ENCODE measurements around the gene ALG10.
"Not testable (repeated sequence)": the region's sequence is repeated elsewhere in the genome, so short reads cannot be mapped to it uniquely, and the experiment has no call there.

ALG10 gene, protein sequence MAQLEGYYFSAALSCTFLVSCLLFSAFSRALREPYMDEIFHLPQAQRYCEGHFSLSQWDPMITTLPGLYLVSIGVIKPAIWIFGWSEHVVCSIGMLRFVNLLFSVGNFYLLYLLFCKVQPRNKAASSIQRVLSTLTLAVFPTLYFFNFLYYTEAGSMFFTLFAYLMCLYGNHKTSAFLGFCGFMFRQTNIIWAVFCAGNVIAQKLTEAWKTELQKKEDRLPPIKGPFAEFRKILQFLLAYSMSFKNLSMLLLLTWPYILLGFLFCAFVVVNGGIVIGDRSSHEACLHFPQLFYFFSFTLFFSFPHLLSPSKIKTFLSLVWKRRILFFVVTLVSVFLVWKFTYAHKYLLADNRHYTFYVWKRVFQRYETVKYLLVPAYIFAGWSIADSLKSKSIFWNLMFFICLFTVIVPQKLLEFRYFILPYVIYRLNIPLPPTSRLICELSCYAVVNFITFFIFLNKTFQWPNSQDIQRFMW

DNA sequence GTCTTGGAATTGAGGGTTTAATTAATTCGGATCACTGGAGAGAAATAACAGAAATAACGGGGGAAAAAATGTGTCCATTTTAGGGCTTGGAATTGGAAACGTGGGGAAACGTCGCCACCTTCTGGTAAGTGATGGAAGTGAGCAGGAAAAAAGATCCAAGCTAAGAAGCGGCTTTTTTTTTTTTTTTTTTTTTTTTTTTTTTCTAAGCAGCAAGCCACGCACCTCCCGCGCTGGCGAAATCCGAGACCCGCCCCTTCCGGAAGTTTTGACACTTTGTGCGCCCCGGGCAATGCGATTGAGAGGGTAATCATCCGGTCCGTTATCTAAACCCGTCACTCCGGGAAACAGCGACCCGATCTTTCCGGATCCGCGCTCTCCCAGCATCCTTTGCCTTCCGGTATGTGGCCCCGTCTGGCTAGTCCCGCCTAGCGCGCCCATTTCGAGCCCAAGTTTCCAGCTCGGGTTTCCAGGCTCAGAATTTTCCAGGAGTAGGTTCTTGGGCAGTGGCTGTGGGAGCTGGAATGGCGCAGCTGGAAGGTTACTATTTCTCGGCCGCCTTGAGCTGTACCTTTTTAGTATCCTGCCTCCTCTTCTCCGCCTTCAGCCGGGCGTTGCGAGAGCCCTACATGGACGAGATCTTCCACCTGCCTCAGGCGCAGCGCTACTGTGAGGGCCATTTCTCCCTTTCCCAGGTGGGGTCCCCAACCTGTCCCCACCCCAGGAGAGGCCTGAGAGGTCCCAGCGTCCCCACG is at the start of gene ALG10:
Gene ALG10 (plus strand): TSS at position 418 of the 752 bp plus-strand sequence. CDS start 104 bp downstream, at position 522.
- peak; percentile 93 for DNase-seq (ENCODE audit: low read depth)

DNA sequence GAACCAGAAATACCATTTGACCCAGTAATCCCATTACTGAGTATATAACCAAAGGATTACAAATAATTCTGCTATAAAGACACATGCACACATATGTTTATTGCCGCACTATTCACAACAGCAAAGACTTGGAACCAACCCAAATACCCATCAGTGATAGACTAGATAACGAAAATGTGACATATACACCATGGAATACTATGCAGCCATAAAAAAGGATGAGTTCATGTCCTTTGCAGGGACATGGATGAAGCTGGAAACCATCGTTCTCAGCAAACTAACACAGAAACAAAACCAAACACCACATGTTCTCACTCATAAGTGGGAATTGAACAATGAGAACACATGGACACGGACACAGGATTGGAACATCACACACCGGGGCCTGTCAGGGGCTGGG is 49.4 kb upstream of the ALG10 start:
- not testable (repeated sequence) for DNase-seq (ENCODE audit: low read depth)

DNA sequence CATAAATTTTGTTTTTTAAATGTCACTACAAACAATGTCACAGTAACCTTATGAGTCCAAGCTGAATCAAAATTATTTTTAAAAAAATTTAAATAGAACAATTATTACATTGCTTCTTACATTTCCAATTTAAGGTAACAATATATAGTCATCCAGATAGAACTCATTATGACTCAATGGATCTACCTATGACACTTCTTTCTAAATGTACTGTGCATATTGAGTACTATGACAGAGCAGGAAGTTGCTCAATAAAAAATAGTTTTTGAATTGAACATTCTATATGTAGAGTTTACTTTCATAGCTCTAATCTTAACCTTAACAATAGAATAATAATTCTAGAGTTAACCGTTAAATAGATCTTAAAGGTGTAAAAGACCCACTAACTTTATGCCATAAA is 44.4 kb upstream of the ALG10 start:
- DNase-seq (ENCODE audit: low read depth), result no peak

DNA sequence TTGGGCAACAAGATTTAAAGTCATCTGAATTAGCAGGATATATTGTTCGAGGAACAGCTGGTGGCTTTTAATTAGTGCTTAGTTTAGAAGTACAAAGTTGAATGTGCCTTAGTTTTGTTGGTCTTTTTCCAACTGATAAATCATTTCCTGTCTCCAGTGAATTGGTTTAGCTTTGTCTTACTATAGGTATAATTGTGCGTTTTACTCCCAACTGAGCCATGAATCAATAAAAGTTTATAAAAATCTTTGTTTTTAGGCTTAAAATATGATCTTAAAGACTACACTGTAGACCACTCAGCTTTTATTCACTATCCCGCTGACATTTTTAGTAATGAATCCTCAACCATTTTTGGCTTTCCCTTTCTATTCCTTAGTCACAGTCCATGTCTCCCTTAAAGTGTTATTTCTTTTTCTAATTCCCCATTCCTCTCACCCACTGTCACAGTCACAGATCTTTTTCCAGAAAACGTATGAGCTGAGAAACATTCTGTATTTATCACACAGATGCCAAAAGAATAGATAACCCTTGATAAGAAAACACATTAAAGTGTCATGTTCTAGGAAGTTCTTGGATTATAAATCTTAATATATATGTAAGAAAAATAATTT is 34.0 kb upstream of the ALG10 start:
- no peak for DNase-seq (ENCODE audit: low read depth)

DNA sequence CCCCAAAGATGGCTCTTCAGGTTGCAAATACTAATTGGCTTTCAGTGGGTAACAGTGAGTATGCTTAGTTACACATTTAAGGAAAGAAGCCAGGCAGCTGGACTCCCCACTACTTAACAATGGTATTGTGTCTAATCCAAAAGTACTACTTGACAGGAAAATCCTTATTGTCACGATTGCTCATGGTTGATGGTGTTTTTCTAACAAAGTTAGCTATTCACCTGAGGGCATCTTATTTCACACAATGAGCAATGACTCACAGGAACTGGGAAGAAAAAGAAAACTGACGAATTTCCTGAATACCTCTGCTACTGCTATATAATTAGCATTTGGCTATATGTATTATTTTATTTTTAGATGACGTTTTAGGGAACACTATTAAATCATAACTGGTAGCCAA is 33.4 kb upstream of the ALG10 start:
- DNase-seq (ENCODE audit: low read depth), result no peak

DNA sequence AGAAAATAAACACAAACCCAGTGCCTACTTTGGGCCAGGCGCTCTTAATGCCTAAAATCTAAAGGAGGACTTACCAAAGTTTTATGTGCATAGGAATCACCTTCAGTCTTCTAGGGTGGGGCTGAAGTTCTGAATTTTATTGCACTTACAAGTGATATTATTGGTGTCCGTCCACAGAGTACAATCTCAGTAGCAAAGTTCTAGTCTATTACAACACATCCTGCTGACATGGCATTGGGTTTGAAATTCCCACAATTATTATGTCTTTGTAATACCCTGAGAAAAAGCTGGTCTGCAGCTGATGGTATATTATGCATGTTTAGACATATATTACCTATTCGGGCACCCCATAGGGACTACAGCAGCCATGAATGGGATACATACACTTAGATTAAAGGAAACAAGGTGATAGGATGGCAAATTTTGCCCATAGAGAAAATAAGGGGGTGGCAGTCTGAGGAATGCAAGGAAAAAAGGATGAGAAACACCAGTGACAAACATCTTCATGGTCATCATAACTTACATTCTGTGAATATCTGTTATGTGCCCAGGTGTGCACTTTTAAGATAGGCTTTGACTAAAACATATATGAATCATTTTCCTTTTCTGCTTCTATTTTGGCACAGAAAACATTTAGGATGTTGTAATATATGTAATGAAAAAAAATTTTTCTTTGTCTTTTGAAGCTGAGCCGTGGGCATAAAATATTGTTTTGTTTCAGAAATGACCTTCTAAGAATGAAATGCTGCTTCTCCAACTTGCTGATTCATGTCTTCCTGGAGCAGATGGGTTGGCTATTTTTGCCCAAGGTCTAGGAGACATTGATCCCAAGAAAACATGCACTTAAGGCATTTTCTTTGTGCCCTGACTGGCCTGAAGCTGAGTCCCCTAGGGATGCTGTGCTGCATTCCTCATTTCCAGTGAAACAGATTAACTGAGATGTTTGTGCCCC is 27.2 kb upstream of the ALG10 start:
- no peak for DNase-seq (ENCODE audit: low read depth)

DNA sequence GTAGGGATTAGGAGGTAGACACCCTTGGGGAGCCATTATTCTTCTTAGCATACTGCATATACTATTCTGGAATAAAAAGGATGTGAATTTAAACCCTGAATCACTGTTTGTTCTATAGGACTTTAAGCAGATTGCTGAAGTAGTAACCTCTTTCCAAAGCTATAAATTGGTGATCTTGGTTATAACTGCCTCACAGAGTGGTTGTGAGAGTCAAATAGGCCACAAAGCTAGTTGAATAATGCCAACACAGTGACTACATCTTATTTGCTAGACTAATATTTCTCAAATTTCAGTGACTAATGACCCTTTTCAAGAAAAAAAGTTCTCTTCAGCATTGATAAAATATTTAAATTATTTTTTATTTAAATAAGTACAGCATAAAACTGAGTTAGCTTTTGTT is 13.5 kb upstream of the ALG10 start:
- not testable (repeated sequence) for DNase-seq (ENCODE audit: low read depth)

DNA sequence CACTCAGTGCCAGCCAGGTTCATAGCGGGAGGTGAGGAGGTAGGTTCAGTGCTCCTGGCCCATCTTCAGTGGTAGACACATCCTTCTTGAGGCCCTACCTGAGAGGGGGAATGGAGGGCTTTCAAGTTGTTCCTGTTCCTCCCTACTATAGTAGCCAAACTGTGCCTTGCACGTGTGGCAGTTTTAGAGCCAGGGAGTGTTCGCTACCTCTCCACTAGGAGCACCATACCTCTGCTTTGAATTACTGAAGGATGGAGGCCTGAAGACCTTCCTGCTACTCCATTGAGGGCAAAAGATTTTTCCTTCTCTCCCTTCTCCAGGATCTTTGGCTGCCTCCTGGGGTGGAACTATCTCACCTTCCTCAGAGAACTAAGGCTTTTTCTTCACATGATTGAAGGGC is 5.9 kb upstream of the ALG10 start:
- DNase-seq (ENCODE audit: low read depth), result no peak

DNA sequence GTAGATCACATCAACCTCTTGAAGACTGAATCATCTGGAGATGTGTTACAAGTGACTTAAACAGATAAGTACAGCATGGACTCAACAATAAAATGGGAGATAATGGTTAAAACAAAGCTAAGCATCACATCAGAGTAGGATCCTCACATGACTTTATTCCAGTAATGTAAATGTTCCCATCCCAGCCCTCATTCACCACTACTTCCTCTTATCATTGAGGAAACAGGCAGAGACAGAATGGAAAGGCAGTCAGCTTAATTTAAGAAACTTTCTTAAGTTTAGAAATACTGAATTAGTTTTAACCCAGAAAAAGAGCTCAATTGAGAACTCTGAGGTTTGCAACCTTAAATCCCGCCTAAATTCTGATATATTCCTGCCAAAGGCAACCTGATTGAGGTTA is 1.2 kb upstream of the ALG10 start:
- no peak for DNase-seq (ENCODE audit: low read depth)

DNA sequence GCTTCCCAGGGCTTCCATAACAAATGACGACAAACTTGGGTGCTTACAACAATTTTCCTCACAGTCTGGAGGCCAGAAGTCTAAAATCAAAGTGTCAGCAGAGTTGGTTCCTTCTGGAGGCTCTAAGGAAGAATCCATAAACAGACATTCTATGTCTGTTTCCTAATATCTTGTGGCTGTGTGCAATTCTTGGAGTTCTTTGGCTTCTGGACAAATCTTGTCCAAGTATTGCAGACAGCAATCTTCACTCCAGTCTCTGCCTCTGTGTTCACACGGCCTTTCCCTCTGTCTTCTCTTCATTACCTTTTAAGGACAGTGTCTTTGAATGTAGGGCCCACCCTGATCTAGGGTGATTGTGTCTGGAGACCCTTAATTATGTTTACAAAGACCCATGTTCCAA is 5.4 kb downstream of the ALG10 start:
- not testable (repeated sequence) for DNase-seq (ENCODE audit: low read depth)

DNA sequence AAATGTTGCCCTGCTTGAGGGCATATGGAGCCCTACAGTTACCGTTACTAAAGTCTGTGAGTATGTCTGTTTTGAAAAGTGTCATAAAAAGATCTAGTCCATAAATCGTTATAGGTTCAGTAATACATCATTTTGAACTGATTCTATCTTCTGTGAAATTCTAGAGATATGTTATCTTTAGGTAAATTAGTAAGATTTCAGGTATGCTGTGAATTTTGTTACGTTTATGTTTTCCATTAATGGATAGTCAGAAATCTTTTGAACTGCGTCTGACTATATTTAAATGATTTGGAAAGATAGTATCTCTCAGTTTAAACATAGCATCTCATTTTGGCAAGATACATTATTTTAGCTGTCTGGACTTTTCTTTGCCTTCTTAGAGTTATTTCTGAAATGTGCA is 8.3 kb downstream of the ALG10 start:
- no peak for DNase-seq (ENCODE audit: low read depth)

DNA sequence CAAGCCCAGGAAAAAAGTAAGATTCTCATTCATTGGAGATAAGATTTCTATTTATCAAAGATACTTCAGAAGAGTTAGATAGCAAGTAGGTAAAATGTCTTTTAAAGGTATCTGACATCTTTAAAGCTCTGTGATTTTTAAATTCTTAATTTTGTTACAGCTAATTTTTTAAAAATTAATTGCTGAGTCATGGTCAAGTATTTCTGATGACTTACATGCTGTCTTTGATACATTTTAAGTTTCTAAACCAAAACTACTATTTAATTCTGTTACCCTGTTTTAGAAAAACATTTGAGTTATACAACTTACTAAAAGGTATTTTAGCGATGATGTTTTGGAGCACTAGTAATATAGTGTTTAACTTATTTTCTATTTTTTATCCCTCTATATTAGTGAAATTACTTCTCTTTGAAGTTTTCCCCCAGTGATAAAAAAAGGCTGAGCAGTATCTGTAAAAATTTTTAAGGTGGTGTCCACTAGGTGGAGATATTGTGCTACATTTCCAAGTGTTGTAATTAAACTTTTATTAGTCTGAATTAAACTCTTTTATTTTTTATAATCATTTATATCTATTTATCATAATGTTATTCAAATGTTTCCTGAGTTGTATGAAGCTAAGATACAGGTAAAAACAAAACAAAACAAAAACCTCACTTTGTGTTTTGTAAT is 11.5 kb downstream of the ALG10 start:
- DNase-seq (ENCODE audit: low read depth), result no peak

DNA sequence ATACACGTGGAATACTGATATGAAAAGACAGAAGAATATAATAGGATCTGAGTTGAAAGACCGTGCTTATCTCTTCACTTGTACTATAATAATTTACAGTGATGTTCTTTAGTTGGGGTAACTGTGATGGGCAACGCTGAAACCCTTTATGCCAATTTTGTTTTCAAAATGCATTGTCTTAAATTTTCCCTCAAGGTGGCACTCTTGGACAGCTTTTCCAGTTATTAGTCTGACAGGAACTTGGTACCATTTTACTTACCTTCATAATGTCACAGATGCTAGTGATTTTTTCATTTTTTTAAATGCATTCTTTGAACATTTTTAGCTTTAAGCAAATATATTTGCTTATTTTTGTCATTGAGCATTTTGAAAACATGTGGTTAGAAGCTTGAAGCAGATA is 16.1 kb downstream of the ALG10 start:
- not testable (repeated sequence) for DNase-seq (ENCODE audit: low read depth)

DNA sequence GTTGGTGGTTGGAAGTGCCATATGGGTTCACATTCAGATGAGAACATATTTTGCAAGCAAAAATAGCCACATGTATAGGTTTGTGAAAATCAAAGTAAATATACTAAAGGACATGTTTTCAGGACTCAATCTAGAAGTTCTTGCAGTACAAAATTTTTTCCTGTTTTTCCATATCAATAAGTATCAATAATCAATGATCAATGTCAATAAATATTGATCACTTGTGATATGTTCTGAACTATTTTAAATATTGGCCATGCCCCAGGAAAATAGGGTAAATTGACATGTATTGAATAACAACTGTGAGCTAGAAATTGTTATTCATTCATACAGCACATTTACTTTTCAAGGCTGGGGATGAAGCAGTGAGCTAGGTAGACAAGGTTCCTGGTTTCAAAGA is 24.3 kb downstream of the ALG10 start:
- no peak for DNase-seq (ENCODE audit: low read depth)

DNA sequence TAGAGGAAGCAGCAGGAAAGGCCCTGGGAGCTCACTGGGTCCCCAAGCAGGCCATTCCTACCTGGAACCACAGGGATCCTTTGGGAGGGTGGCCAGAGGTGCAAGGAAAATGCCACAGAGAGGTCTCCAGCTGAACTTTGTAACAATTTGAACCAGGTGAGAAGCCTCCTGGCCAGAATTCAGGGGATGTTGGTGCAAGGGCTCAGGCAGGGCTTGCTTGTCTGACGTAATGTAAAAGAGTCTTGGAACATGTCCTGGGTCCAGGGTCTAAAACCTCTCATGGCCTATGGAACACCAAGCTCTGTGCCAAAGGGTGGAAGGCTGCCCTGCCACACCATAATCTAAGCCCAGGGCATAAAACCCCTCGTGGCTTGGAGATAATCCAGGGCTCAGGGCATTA is 25.6 kb downstream of the ALG10 start:
- not testable (repeated sequence) for DNase-seq (ENCODE audit: low read depth)

DNA sequence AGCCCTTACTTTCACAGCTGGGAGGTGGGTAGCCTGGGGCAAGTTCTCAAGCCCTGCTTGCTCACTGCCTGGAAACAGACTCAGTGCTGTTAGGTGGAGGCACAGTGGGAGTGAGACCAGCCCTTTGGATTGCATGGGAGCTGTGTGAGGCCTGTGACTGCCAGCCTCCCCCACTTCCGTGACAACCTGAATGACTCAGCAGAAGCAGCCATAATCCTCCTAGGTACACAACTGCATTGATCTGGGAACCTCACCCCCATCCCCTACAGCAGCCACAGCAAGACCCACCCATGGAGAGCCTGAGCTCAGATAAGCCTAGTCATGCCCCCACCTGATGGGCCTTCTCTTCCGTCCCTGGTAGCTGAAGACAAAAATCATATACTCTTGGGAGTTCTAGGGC is 26.4 kb downstream of the ALG10 start:
- no peak for DNase-seq (ENCODE audit: low read depth)

DNA sequence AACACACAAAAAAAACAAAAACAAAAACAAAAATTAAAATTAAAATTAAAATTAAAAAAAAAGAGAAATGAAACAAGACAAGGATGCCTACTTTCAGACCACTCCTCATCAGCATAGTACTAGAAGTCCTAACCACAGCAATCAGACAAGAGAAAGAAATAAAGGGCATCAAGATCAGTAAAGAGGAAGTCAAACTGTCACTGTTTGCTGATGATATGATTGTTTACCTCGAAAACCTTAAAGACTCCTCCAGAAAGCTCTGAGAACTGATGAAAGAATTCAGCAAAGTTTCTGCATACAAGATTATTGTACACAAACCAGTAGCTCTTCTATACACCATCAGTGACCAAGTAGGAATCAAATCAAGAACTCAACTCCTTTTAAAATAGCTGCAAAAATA is 29.2 kb downstream of the ALG10 start:
- DNase-seq (ENCODE audit: low read depth), result no peak

DNA sequence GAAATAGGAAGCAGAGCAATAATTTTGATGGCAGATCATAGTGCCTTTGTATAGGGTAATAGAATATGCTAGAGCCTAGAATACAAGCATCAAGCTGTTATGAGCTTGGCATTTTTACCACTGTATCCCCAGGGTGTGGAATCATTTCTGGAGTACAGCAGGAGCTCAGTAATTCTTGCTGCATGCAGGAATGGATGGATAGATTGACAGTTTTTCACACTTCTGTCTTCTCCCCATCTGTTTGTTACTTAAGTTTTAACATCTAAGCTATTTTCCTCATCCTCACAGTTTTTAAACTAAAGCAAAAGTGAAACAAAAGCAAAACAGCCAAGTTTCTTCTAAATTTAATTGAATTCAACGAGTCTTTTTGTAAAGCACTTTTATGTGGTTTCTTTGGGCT is 32.6 kb downstream of the ALG10 start:
- DNase-seq (ENCODE audit: low read depth), result no peak
